Measurements from ENCODE around the gene MBTPS1.
A peak's percentile ranks its signal among the peaks of the same experiment; 100 is the strongest.

MBTPS1 gene

GRCh38 chr16:84071121-84071520 lies 45.6 kb downstream of the MBTPS1 start:
- DNase-seq: no peak

- no peak for DNase-seq
Observed at GRCh38 chr16:84069540-84069939, 47.2 kb downstream of the MBTPS1 start.

DNA sequence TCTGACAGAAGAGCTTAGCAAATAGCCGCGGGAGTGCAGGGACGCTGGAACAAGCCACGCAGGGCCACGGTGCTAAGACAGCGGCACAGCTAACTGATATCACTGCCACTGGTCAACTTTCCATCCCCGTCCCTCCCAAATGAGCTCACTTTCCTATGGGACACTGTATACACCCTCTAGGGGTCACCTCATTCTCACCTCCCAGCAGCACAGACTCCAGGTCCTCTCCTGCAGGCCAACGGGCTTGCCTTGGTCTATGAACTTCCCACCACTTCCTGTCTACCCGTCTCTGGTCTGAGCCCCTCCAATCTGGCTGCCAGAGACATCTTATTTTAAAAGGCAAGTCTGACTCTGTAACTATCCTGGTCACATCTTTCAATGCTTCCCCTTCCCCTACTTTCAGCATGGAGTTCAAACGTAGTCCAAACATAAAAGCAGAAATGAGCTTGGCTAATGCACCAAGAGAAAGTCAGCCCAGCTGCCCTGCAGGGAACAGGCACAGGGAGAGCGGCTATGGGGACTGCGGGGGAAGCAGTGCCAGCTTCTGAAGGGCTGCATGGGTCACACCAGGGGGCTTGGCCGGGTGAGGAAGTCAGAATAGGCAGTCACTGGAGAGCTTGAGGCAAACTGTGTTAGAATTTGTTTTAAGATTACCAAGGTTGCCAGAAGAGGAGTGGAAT lies 47.8 kb downstream of the MBTPS1 start:
- DNase-seq: no peak

DNA sequence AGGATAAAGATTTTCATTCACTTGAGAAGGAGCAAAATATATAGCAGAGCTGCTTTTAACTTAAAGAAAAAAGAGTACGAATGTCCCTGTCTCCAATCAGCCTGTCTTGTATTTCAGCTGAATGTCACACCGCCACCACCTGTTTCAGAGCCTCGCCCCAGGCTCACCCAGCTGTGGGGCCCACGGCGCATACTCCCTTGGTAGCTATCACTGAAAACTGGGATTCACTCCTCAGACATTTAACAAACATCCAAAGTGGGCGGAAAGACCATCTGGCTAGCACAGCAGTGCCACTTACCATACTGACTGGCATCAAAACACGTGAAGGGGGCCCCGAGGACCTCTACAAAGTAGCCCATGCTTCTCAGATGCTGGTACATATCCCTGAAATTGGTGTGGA lies 48.7 kb downstream of the MBTPS1 start:
- DNase-seq: no peak

DNA sequence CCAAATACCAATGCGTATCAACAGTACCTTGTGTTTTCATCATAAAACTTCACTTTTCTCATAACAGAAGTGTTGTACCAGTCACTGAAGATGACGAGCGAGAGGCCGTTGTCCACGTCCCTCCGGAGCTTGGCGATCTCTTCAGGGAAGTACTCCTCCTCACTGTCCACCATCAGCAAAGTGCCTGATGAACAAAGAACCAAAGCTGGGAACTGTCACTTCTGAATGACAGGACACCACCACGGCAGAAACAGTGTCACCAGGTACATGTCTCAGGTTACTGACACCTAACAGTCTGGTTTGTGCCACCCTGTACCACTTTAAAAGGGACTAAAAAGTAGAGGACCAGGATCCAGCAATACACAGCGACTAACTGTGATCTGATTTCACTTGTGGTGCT lies 49.1 kb downstream of the MBTPS1 start:
- no peak for DNase-seq

DNA sequence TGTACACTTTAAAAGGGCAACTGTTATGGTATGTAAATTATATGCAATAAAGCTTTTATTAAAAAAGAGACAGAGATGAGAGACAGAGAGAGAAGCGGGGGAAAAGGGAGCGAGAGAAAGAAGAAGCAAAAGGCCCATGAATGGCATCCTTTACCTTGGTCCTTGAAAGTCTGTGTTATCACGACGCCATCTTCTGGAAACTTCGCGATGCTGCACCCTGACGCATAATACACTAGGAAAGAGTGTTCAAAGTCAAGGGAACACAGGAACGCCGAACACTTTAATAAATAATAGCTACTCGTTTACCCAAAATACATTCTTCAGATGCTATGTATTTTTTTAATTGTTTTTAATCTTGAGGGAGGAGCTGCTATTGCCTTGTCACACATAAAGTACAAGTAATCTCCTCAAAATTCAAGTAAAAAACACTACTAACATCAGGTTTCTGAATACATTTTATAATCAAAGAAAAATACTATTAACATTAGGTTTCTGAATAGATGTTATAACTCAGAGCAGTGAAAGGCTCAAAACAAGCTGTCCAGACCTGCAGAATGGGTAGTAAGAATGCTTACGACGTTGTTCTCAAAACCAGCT lies 51.1 kb downstream of the MBTPS1 start:
- DNase-seq: peak; percentile 66

GRCh38 chr16:84063980-84064379 lies 52.8 kb downstream of the MBTPS1 start:
- DNase-seq: no peak

- peak; percentile 94 for DNase-seq
Observed at GRCh38 chr16:84062734-84063640, 53.8 kb downstream of the MBTPS1 start.

GRCh38 chr16:84061236-84061819 lies 55.4 kb downstream of the MBTPS1 start:
- peak; percentile 58 for DNase-seq

- DNase-seq: no peak
Observed at GRCh38 chr16:84059946-84060901, 56.5 kb downstream of the MBTPS1 start.

DNA sequence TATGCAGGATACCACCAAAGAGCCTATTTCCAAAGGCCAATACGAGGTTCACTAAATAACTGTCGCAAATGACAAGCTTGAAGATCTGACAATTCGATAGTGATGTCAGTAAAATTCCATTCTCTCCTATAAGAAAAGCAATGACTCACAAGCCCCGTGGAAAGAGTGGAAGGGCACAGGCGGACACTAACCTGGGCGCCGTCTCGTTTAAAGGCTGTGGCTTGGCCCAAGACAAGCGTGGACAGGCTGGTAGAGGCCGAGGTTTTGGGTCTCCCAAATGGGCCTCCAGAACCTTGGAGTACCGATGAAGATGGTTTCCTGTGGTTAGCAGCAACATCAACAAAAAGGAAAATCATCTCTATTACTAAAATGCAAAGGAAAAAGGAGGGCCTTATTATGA lies 57.6 kb downstream of the MBTPS1 start:
- DNase-seq: no peak

DNA sequence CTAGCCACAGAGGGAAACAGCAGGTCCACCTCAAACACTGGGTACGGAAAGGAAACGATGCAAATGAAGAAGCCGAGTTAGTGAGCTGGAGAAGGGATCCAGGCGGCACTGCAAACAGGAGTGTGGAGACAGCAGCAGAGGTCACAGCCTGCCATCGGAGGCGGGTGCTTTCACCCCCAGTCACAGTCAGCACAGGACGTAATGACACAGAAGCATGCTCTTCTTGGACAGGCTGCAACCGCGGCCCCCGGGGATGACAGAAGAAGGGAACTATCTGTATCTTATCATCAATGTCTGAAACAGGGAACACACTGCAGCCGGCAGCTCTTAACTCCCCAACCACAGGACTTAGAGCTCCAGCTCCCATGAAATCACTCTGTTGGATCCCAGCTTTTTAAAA lies 58.1 kb downstream of the MBTPS1 start:
- DNase-seq: peak; percentile 46

GRCh38 chr16:84058211-84058610 lies 58.5 kb downstream of the MBTPS1 start:
- no peak for DNase-seq

GRCh38 chr16:84056933-84057332 lies 59.8 kb downstream of the MBTPS1 start:
- no peak for DNase-seq

DNA sequence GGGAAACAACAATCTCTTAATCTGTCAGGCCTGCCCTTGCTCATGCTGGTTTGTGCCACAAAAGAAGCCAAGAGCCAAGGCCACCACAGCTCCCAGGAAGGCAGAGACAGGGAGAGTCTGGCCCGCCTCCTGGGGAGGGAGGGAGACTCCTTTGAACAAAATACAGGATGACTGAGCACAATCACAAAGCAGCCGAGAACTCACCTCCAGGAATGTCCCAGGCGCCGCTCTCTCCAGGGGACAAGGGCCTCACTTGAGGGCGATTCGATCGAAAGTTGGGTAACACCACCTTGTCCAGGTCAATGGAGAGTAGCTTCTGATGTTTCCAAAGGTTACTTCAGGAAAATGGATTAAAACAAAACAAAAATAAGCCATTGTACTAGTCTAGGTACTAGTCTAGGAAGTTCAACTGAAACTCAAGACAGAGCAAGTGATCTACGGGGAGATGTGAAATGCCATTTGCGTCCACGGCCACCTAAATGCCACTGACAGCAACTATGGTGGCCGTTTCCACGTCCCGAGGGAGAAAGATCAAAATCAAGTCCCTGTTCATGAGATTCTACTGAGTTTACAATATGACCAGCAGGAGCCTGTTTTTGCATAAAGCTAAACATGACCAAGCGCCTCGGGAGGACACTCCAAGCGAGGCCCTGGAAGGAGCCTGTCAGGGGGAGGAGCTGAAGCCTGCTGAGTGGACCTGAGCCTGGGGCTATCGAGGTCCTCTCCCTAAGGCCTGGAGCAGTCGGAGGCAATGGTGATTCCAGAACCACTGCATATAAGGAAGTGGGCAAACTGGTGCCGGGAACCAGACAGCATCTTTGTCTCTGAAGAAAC lies 60.7 kb downstream of the MBTPS1 start:
- DNase-seq: no peak

DNA sequence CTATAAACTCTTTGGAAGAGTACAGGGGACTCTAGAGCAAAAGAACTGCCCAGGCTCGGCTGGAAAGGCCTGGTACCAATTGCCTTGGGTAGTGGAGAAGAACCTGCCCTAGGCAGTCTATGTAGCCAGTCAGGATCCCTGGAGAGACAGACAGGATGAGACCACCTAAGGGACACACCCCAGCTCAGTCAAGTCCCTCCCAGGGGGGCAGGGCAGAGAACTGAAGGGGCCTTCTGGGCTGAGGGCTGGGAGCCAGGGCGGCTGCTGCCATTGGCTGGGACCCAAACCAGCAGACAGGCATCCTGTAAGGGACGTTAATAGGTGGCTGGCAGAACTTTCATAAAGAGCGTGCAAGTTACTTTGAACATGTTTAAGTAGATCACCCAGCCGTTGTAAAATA lies 61.4 kb downstream of the MBTPS1 start:
- DNase-seq: no peak

DNA sequence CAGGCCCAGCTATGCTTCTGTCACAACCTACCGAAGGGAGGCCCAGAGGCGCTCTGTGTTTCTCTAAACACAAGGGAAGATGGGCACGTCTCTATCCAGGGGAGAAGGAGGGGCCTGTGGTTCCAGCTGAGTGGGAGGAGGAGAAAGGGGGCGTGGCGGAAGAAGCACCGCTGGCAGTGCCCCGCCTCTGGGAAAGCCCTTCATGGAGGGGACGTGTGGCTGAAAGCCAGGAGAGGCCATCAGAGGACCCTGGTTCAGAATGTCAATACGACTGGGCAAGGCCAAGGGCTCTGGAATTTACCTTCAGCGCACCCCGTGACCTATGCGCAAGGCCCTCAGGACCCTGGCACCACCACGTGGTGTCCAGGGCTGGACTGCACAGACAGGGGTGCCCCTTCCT lies 61.8 kb downstream of the MBTPS1 start:
- no peak for DNase-seq

- no peak for DNase-seq
Observed at GRCh38 chr16:84054271-84054670, 62.5 kb downstream of the MBTPS1 start.

GRCh38 chr16:84053237-84053636 lies 63.5 kb downstream of the MBTPS1 start:
- no peak for DNase-seq

DNA sequence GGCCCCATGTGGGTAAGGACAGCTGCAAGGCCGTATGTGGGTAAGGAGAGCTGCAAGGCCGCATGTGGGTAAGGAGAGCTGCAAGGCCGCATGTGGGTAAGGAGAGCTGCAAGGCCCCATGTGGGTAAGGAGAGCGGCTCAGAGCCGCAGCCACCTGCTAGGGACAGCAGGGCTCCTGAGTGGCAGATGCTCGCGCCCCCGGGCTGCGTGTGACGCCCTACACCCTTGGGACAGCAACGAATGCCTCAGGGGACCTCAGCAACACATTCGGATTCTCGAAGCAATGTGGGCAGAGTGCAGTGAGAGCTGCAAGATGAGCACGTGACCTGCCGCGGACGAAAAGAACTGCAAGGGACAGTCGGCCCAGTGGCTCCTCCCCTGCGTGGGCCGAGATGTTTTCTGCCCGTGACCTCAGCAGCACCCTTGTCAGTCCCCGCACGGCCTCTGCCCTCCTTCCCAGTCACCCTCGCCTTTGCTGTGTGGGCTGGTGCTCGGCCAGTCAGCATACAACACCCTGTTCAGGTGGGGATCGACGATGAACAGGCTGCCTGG lies 64.6 kb downstream of the MBTPS1 start:
- peak; percentile 15 for DNase-seq

GRCh38 chr16:84050316-84050715 lies 66.4 kb downstream of the MBTPS1 start:
- DNase-seq: no peak

All from retina (tissue), 1 donor.